ENCODE measurements around the gene WDR6.

WDR6 gene

DNA sequence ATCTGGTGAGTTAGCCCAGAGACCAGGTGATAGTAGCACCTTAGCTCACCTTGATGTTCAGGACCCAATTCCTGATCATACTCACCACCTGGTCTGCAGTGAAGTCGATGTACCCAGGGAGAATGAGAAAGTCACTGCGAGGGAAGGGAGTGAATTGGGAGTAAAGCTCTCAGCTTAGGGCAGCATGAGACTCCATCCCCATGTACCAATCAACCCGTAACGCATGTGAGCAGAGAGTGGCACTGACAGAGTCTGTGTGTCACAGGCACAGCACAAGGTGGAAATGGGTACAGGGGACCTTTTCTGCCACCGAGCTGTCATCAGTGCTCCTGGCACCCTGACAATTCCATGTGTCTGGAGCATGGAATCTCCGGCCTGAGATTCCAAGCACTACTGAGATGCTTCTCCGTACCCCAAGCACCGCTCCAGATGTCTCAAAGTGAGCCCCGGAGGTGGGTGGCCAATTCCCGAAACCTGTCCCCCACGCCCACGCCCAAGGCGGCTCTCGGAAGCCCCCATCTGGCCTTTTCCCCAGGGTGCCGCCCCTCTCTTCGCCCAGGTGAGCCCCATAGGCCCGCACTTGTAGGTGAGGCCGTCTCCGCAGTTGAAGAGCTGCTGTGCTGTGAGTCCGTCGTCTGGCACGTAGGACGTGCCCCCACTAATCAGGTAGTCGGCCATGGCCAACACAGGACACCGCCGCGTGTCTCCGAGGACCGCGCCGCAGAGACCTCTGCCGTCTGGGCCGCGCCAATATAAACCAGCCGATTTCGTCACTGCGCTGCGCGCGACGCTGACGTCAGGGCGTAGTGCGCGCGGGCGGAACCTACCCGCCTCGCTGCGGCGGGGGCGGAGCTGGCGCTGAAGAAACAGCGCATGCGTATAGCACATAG, 21.7 kb downstream of the WDR6 start, which contains the start of gene IMPDH2:
IMPDH2 (minus strand) TSS at position 726 of the 890 bp plus-strand sequence; CDS start at position 678, 48 bp downstream.
- peak; percentile 81 for DNase-seq

- DNase-seq, result no peak
These were observed 22.3 kb downstream of the WDR6 start for GRCh38 chr3:49029563-49029884.

DNA sequence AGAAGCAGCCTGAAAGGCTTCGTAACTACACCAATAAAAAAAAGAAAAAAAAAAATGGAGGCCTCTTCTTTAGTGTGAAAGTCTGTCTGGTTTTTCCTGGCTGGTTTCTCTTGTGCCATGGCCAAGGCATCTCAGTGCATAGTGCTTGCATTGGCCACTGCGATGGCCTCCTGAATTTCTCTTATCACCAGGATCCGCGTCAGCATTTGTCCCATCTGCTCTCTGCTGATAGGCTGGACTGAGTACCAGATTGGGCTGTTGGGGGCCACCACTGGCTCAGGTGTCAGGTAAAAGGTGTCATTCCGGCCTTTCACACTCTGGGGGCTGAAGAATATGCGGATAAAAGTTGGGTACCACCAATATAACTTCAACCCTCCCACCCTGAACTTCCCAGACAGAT, 23.1 kb downstream of the WDR6 start:
- no peak for DNase-seq

GRCh38 chr3:49032646-49033304, 25.6 kb downstream of the WDR6 start:
- no peak for DNase-seq

DNA sequence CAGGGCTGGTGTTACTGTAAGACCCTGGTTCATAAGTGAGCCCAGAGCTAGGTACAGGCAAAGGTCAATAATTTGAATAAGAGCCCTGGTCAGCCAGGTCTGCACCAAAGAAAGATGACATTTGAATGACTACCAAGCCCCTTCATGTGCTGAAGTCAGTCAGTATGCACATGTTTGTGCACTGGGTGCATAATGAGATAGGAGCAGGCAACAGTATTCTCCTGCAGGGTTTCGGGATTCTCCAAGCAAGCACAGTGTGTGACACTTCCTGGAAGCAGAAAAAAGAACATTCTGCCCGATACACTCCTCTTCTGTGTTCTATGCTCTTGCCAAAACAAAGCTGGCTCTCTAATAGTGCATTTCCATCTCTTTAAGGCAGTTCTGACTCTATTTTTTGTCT, 27.5 kb downstream of the WDR6 start:
- DNase-seq, result no peak

DNA sequence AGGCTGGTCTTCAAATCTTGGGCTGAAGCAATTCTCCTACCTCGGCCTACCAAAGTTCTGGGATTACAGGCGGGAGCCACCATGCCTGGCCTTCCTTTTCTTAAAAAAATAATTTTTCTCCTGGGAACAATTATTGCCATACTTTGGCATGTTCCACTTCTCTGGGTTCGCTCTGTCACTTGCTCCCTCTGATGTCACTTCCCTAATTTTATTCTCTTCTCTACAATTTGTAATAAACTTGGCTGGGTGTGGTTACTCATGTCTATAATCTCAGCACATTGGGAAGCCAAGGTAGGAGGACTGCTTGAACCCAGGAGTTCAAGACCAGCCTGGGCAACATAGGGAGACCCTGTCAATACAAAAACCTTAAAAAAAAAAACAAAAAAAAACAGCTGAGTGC, 28.1 kb downstream of the WDR6 start:
- no peak for DNase-seq

DNA sequence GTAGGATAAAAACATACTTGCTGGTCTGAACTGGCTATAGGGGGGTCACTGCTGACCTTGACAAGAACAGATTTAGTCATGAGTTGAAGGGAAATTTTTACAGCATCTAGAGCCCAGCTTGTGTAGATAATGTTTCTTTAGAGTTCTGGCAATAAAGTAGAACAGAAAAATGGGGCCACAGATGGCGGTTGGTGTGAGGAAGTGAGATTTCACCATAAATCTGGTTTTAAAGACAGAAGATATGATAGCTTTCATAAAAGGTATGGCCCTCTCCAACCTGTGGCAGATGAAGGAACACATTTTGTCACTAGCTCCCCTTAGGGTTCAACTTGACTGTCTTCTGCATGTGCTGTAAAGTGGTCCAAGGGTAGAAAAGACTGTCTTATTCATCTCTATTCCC, 46.4 kb downstream of the WDR6 start:
- DNase-seq, result no peak

- no peak for DNase-seq
These were observed 47.2 kb downstream of the WDR6 start for GRCh38 chr3:49054344-49054862.

GRCh38 chr3:49057268-49057667, 50.1 kb downstream of the WDR6 start:
- DNase-seq, result no peak

- DNase-seq, result no peak
These were observed 50.8 kb downstream of the WDR6 start for GRCh38 chr3:49058011-49058410.

Measured in NCI-H2171 treated with DMSO at 0.1 percent for 48 hours (cell line).